Adrenal gland (tissue), 12 donors: ENCODE data around the gene STK32C. TPM values are rescaled to one million over a fixed set of nuclear protein-coding genes. Genes with fewer than 3 reads are reported as not detected.

Experiments
- DNase-seq, 7 donors: peaks; one replicate each; pipeline ENCODE4 v3.0.0-alpha.2; 2019 to 2020
- H3K27ac ChIP-seq, 5 donors: fragments of 200-600 bp; sonication (generic) in 4 of 5; 1 replicate in 3 of 5; 2 replicates in 2 of 5; pipeline versions ENCODE4 v1.5.1 to v1.8.0; 2016 to 2020; ENCODE audit warnings: mild to moderate bottlenecking in 1 of 5
- H3K27me3 ChIP-seq: fragments of 200-600 bp; 2 replicates; pipeline ENCODE4 v1.8.0; 2021
- H3K36me3 ChIP-seq, 2 donors: fragments of 200-600 bp; replicated peaks in 1 of 2; 1 replicate in 1 of 2; 2 replicates in 1 of 2; pipeline versions ENCODE4 v1.5.1 to v1.8.0; 2018 to 2022
- H3K4me1 ChIP-seq, 2 donors: fragments of 200-600 bp; replicated peaks in 1 of 2; 1 replicate in 1 of 2; 2 replicates in 1 of 2; pipeline versions ENCODE4 v1.5.1 to v1.8.0; 2018 to 2021
- H3K4me3 ChIP-seq, 4 donors: fragments of 200-600 bp; sonication (generic) in 3 of 4; one replicate each; pipeline ENCODE4 v1.5.1; 2016 to 2018
- H3K9me3 ChIP-seq, 3 donors: fragments of 200-600 bp; sonication (generic) in 1 of 3; replicated peaks in 1 of 3; 1 replicate in 2 of 3; 2 replicates in 1 of 3; pipeline versions ENCODE4 v1.5.1 to v1.8.0; 2016 to 2021
- POLR2A ChIP-seq, 2 donors: fragments of 450-650 bp; IDR thresholded peaks; one replicate each; pipeline ENCODE4 v1.6.1; 2017; ENCODE audit warnings: antibody characterized with exemption in 2 of 2, mild to moderate bottlenecking in 2 of 2, moderate library complexity in 1 of 2
- WGBS, 4 donors: extraction: QIAGEN DNeasy Blood & Tissue Kit in 2 of 4; methylation state at CpG; one replicate each; pipeline versions ENCODE4 v1.1.5 to v1.1.7; 2013 to 2017; 5-methylcytosine and 5-hydroxymethylcytosine counted together
- intact Hi-C, 2 donors: fragments of 100-400 bp; cut with DNase I; formaldehyde crosslinking; loops; one replicate each; pipeline versions ENCODE4 v1.14.1 to v1.15.0; 2022 to 2023
- polyA plus RNA-seq, 3 donors: library from polyadenylated mRNA; stranded (reverse); fragments of 200-250 nt in 2 of 3; fragments of 350-450 nt in 1 of 3; fragmentation: Illumina TruSeq in 1 of 3; extraction: RNeasy Lipid Tissue Mini Kit (QIAGEN cat#74804) in 1 of 3; gene quantifications; one replicate each; pipeline ENCODE4 v1.2.3, GENCODE V29; 2013 to 2014
- total RNA-seq, 9 donors: library from RNA; depleted of rRNA in 4 of 9; stranded (reverse); fragments of >200 nt in 4 of 9; fragments of 120-200 nt in 1 of 9; fragmentation: NEBNext Ultra II Directional in 1 of 9; extraction: Animal tissue kit (Norgen Biotek cat#: 25700) in 1 of 9; gene quantifications; one replicate each; pipeline versions ENCODE4 v1.1.0 to v1.2.4, GENCODE V29; 2013 to 2023
- TF ChIP-seq, protein P1 (sequence below), 6 experiments: fragments of 450-650 bp in 4 of 6; fragments of 200-600 bp in 2 of 6; sonication (generic) in 1 of 6; IDR thresholded peaks; 1 replicate in 5 of 6; 2 replicates in 1 of 6; pipeline versions ENCODE4 v1.5.1 to v1.8.0; 2016 to 2021; ENCODE audit warnings: antibody characterized with exemption in 6 of 6, mild to moderate bottlenecking in 2 of 6, moderate library complexity in 1 of 6
- donor health status: healthy with polysubstance abuse.
- donor health status: Bipolar disorder and iron deficiency.
- donor health status: DM: yes; HTN: yes; CAD: no.
- donor health status: DM: no; HTN: no; CAD: no.
- donor health status: DM: no; HTN: no; CAD: no.
- donor health status: DM: yes; HTN: yes; CAD: no.

STK32C gene
- total and polyA plus RNA-seq, 12 donors = 2.8 to 36.5 (median 15.9) TPM

DNA sequence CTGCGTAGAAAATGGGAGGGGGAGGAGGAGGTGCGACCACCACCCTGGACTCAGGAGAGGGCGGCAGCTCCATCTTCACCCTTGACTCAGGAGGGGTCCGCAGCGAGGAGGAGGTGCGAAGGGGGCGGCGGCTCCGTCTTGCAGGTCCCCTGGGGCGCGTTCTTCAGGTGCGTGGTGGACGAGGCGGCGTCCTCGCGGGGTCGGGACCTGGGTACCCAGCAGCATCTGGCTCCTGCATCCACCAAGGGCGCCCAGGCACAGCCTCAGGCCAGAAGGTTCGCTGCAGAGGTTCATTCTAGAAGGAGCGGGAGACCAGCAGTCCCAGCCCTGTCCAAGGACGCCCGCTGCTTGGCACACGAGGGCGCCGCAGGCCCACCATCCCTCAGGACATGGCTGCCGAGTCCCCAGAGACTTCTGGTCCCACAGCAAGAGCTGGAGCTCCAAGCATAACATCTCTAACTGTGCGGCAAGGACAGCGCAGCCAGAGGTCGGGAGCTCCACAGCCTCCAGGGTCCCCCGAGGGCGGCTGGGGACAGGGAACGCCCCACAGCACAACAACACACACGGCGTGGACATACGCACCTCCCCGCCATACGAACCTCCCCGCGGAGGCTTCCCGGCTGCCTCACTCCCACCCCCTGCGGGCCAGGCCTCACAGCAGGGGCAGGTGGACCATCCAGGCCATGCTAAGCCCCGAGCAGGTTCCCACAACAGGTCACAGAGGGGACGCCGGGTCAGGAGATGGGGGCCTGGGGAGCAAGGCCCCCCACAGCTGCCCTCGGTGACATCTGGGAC, 137.8 kb downstream of the STK32C start:
- WGBS, 4 donors = 86 to 95% (median 90%) methylated on average over 16 to 46 of the region's 46 CpGs
- H3K36me3 ChIP-seq = no peaks in the 10 kb centered on the region
- intact Hi-C loops = no loop called here
- no peaks in the 10 kb centered on the region for H3K27me3 ChIP-seq
- TF ChIP-seq POLR2A (IDR thresholded peaks at IDR 0.05) = no peak
- TF ChIP-seq, protein P1, sequence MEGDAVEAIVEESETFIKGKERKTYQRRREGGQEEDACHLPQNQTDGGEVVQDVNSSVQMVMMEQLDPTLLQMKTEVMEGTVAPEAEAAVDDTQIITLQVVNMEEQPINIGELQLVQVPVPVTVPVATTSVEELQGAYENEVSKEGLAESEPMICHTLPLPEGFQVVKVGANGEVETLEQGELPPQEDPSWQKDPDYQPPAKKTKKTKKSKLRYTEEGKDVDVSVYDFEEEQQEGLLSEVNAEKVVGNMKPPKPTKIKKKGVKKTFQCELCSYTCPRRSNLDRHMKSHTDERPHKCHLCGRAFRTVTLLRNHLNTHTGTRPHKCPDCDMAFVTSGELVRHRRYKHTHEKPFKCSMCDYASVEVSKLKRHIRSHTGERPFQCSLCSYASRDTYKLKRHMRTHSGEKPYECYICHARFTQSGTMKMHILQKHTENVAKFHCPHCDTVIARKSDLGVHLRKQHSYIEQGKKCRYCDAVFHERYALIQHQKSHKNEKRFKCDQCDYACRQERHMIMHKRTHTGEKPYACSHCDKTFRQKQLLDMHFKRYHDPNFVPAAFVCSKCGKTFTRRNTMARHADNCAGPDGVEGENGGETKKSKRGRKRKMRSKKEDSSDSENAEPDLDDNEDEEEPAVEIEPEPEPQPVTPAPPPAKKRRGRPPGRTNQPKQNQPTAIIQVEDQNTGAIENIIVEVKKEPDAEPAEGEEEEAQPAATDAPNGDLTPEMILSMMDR (IDR thresholded peaks at IDR 0.05) = no peak
- DNase-seq = no peak
- H3K4me1 ChIP-seq = no peaks in the 10 kb centered on the region
- no peaks in the 10 kb centered on the region for H3K9me3 ChIP-seq
- H3K4me3 ChIP-seq = no peak overlapping the region
- H3K27ac ChIP-seq = no peak overlapping the region

- intact Hi-C loops = no loop called here
- H3K9me3 ChIP-seq = no peaks in the 10 kb centered on the region
- H3K4me3 ChIP-seq = no peak overlapping the region
- no peak for DNase-seq
- whole genome bisulfite sequencing, 4 donors = 85 to 92% (median 89%) methylated on average over 33 to 42 of the region's 42 CpGs
- TF ChIP-seq, protein P1 (IDR thresholded peaks at IDR 0.05) = no peak
- no peak for TF ChIP-seq POLR2A (IDR thresholded peaks at IDR 0.05)
- no peak overlapping the region for H3K27ac ChIP-seq
- H3K27me3 ChIP-seq = no peaks in the 10 kb centered on the region
- no peaks in the 10 kb centered on the region for H3K4me1 ChIP-seq
- no peaks in the 10 kb centered on the region for H3K36me3 ChIP-seq
These were observed 138.6 kb downstream of the STK32C start for GRCh38 chr10:132169031-132169765.

GRCh38 chr10:132168571-132169030, 139.1 kb downstream of the STK32C start:
- no peaks in the 10 kb centered on the region for H3K4me1 ChIP-seq
- H3K27ac ChIP-seq = no peak overlapping the region
- no peaks in the 10 kb centered on the region for H3K36me3 ChIP-seq
- 87 to 95% (median 91%) methylated on average over 8 to 28 of the region's 28 CpGs for WGBS, 4 donors
- intact Hi-C loops = no loop called here
- DNase-seq = no peak
- H3K9me3 ChIP-seq = no peaks in the 10 kb centered on the region
- no peak for TF ChIP-seq POLR2A (IDR thresholded peaks at IDR 0.05)
- TF ChIP-seq, protein P1 (IDR thresholded peaks at IDR 0.05) = no peak
- no peaks in the 10 kb centered on the region for H3K27me3 ChIP-seq
- H3K4me3 ChIP-seq = no peak overlapping the region

DNA sequence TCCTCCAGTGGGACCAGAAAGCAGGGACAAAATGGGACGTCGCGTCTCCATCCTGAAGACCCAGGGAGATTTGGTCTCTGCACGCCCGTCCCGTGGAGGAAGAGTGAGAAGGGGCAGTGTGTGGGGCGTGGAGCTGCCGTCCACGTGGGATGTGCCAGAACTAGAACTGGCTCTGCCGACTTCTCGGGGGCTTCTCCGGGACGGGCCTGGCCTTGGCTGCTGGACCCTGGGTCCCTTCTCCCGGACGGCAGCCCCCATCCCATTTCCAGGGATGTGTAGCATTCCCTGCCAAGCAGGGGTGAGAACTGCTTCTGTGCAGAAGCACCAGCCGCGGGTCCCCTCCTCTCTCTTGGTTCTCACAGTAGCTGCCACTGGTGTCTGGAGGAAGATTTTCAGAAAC, 139.8 kb downstream of the STK32C start:
- Histone ChIP-seq H3K27me3 (no peaks in the 10 kb centered on the region), H3K36me3 (no peaks in the 10 kb centered on the region), H3K27ac (no peak overlapping the region), H3K9me3 (no peaks in the 10 kb centered on the region), H3K4me1 (no peaks in the 10 kb centered on the region), H3K4me3 (no peak overlapping the region)
- no peak for DNase-seq
- intact Hi-C loops = no loop called here
- TF ChIP-seq, protein P1 (IDR thresholded peaks at IDR 0.05) = no peak
- no peak for TF ChIP-seq POLR2A (IDR thresholded peaks at IDR 0.05)
- WGBS, 4 donors = 83 to 91% (median 87%) methylated on average over 10 to 17 of the region's 17 CpGs
